T follicular helper cell (primary cell): ENCODE results near the gene STAG1.
"Not testable (repeated sequence)": the region's sequence is repeated elsewhere in the genome, so short reads cannot be mapped to it uniquely, and the experiment has no call there.

ENCODE experiments used
- DNase-seq: peaks from one replicate; pipeline ENCODE4 v3.0.0-alpha.2; 2020; ENCODE audit warnings: low read depth

STAG1 gene

GRCh38 chr3:136645915-136646314 lies 106.3 kb downstream of the STAG1 start:
- no peak for DNase-seq

GRCh38 chr3:136644212-136644611 lies 108.0 kb downstream of the STAG1 start:
- no peak for DNase-seq

- DNase-seq = not testable (repeated sequence)
These were observed 108.8 kb downstream of the STAG1 start for GRCh38 chr3:136643380-136643779.

- DNase-seq = no peak
These were observed 109.5 kb downstream of the STAG1 start for GRCh38 chr3:136642711-136643110.

GRCh38 chr3:136639069-136639468 lies 113.1 kb downstream of the STAG1 start:
- no peak for DNase-seq

- no peak for DNase-seq
These were observed 115.0 kb downstream of the STAG1 start for GRCh38 chr3:136637176-136637575.

GRCh38 chr3:136634821-136635220 lies 117.4 kb downstream of the STAG1 start:
- no peak for DNase-seq

GRCh38 chr3:136632625-136633081 lies 119.5 kb downstream of the STAG1 start:
- DNase-seq = no peak

GRCh38 chr3:136631424-136631823 lies 120.8 kb downstream of the STAG1 start:
- DNase-seq = no peak

GRCh38 chr3:136630915-136631314 lies 121.3 kb downstream of the STAG1 start:
- DNase-seq = no peak

GRCh38 chr3:136626493-136626892 lies 125.7 kb downstream of the STAG1 start:
- no peak for DNase-seq

- no peak for DNase-seq
These were observed 127.0 kb downstream of the STAG1 start for GRCh38 chr3:136624894-136625815.

GRCh38 chr3:136624371-136624770 lies 127.8 kb downstream of the STAG1 start:
- no peak for DNase-seq

- DNase-seq = no peak
These were observed 130.6 kb downstream of the STAG1 start for GRCh38 chr3:136621628-136622027.

- DNase-seq = no peak
These were observed 131.7 kb downstream of the STAG1 start for GRCh38 chr3:136620436-136620835.

- not testable (repeated sequence) for DNase-seq
These were observed 134.1 kb downstream of the STAG1 start for GRCh38 chr3:136617969-136618525.

- no peak for DNase-seq
These were observed 135.0 kb downstream of the STAG1 start for GRCh38 chr3:136617198-136617597.

- DNase-seq = no peak
These were observed 139.7 kb downstream of the STAG1 start for GRCh38 chr3:136612512-136612911.

GRCh38 chr3:136606990-136607389 lies 145.2 kb downstream of the STAG1 start:
- no peak for DNase-seq

GRCh38 chr3:136606216-136606615 lies 146.0 kb downstream of the STAG1 start:
- not testable (repeated sequence) for DNase-seq

- DNase-seq = no peak
These were observed 147.2 kb downstream of the STAG1 start for GRCh38 chr3:136604961-136605360.

- DNase-seq = no peak
These were observed 149.4 kb downstream of the STAG1 start for GRCh38 chr3:136602818-136603217.
